Spleen (tissue), 7 donors: ENCODE results near the gene TROAP.

Experiments
- POLR2A ChIP-seq, 3 donors: fragments of 450-650 bp; IDR thresholded peaks; one replicate each; pipeline ENCODE4 v1.5.1; 2017; ENCODE audit warnings: antibody characterized with exemption in 3 of 3, mild to moderate bottlenecking in 1 of 3
- TF ChIP-seq, protein P1 (sequence below), 11 experiments: fragments of 200-600 bp in 7 of 11; fragments of 450-650 bp in 4 of 11; sonication (generic) in 4 of 11; IDR thresholded peaks in 8 of 11; conservative IDR thresholded peaks in 3 of 11; 1 replicate in 7 of 11; 2 replicates in 4 of 11; pipeline versions ENCODE4 v1.4.0 to v1.8.0; 2016 to 2021; ENCODE audit warnings: antibody characterized with exemption in 11 of 11, inconsistent platforms in 4 of 11, mild to moderate bottlenecking in 1 of 11
- donor health status: DM: no; HTN: no; CAD: no; lungs with moderate emphysema.
- donor health status: DM: no; HTN: no; CAD: no.
- donor health status: DM: no; HTN: no; CAD: no.

DNA sequence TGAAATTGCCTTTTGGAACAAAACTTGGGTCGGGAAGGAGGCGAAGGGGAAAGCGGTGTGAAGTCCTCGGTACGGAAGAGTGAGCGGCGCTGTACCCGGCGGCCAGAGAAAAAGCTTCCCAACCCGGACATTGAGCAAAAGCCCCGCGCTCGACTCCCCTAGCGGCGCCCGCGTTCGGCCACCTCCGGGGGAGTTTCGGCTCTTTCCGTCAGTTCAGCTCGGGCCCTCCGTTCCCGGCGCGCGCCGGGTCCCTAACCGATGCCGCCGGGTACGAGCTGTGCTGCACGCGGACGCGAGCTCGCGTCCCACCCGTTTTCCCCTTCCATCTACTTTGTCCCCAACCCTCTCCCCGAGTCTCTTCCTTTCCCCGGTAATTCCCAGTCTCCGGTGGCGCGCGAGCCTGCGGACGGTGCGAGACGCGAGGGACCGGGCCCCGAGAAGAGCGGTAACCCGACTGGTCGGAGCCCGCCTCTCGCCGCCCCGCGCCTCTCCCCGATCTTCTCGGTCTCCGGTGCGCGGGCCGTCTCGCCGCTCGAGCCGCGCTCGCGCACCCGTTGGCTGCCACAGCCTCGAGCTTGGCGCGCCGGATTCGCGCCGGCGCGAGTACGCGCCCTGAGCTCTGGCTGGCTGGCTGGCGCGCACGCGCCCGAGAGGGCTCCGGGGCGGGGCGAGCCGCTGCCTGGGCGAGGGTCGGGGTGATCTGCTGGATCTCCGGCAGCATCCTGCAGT lies 43.8 kb downstream of the TROAP start:
- TF ChIP-seq, protein P1, sequence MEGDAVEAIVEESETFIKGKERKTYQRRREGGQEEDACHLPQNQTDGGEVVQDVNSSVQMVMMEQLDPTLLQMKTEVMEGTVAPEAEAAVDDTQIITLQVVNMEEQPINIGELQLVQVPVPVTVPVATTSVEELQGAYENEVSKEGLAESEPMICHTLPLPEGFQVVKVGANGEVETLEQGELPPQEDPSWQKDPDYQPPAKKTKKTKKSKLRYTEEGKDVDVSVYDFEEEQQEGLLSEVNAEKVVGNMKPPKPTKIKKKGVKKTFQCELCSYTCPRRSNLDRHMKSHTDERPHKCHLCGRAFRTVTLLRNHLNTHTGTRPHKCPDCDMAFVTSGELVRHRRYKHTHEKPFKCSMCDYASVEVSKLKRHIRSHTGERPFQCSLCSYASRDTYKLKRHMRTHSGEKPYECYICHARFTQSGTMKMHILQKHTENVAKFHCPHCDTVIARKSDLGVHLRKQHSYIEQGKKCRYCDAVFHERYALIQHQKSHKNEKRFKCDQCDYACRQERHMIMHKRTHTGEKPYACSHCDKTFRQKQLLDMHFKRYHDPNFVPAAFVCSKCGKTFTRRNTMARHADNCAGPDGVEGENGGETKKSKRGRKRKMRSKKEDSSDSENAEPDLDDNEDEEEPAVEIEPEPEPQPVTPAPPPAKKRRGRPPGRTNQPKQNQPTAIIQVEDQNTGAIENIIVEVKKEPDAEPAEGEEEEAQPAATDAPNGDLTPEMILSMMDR (IDR thresholded peaks at IDR 0.05 in 8 of 11, conservative IDR thresholded peaks at IDR 0.05 in 3 of 11): peak in 7 of 11 experiments; percentile 16 to 58 (median 45)
- peak in 2 of 3 donors; percentile 19 to 48 for TF ChIP-seq POLR2A (IDR thresholded peaks at IDR 0.05)
